Astrocyte of the spinal cord (primary cell): Measurements from ENCODE around the gene IRF7.

Source experiments
- DNase-seq: peaks from one replicate; pipeline ENCODE4 v3.0.0; 2011; ENCODE audit warnings: low read depth, low spot score
- H3K4me3 ChIP-seq: 2 replicates; pipeline ENCODE4 v1.5.1; 2011; ENCODE audit warnings: low read depth, mild to moderate bottlenecking, low read length, moderate library complexity
- in situ Hi-C: cut with HindIII; loops from 2 replicates; pipeline ENCODE4 v1.10.0; 2017; ENCODE audit warnings: low sequenced_read_pairs
- TF ChIP-seq, protein P1 (sequence below): IDR thresholded peaks from 2 replicates; pipeline ENCODE4 v1.5.1; 2012; ENCODE audit warnings: low read depth, mild to moderate bottlenecking, low read length, inconsistent platforms

Gene IRF7

GRCh38 chr11:639332-639955 lies 23.7 kb upstream of the IRF7 start:
- H3K4me3 ChIP-seq: no peak overlapping the region
- DNase-seq: no peak
- TF ChIP-seq, protein P1, sequence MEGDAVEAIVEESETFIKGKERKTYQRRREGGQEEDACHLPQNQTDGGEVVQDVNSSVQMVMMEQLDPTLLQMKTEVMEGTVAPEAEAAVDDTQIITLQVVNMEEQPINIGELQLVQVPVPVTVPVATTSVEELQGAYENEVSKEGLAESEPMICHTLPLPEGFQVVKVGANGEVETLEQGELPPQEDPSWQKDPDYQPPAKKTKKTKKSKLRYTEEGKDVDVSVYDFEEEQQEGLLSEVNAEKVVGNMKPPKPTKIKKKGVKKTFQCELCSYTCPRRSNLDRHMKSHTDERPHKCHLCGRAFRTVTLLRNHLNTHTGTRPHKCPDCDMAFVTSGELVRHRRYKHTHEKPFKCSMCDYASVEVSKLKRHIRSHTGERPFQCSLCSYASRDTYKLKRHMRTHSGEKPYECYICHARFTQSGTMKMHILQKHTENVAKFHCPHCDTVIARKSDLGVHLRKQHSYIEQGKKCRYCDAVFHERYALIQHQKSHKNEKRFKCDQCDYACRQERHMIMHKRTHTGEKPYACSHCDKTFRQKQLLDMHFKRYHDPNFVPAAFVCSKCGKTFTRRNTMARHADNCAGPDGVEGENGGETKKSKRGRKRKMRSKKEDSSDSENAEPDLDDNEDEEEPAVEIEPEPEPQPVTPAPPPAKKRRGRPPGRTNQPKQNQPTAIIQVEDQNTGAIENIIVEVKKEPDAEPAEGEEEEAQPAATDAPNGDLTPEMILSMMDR: no peak
- in situ Hi-C loops: no loop called here

- peak; percentile 29 for DNase-seq
- TF ChIP-seq, protein P1: no peak
- H3K4me3 ChIP-seq: no peak overlapping the region
- in situ Hi-C loops: no loop called here
Observed at GRCh38 chr11:638631-639331, 23.0 kb upstream of the IRF7 start.

- TF ChIP-seq, protein P1: no peak
- in situ Hi-C loops: no loop called here
- no peak for DNase-seq
- no peak overlapping the region for H3K4me3 ChIP-seq
Observed at GRCh38 chr11:637593-638521, 22.1 kb upstream of the IRF7 start.

GRCh38 chr11:637333-637592 lies 21.5 kb upstream of the IRF7 start:
- TF ChIP-seq, protein P1: no peak
- DNase-seq: no peak
- in situ Hi-C loops: no loop called here
- no peak overlapping the region for H3K4me3 ChIP-seq

DNA sequence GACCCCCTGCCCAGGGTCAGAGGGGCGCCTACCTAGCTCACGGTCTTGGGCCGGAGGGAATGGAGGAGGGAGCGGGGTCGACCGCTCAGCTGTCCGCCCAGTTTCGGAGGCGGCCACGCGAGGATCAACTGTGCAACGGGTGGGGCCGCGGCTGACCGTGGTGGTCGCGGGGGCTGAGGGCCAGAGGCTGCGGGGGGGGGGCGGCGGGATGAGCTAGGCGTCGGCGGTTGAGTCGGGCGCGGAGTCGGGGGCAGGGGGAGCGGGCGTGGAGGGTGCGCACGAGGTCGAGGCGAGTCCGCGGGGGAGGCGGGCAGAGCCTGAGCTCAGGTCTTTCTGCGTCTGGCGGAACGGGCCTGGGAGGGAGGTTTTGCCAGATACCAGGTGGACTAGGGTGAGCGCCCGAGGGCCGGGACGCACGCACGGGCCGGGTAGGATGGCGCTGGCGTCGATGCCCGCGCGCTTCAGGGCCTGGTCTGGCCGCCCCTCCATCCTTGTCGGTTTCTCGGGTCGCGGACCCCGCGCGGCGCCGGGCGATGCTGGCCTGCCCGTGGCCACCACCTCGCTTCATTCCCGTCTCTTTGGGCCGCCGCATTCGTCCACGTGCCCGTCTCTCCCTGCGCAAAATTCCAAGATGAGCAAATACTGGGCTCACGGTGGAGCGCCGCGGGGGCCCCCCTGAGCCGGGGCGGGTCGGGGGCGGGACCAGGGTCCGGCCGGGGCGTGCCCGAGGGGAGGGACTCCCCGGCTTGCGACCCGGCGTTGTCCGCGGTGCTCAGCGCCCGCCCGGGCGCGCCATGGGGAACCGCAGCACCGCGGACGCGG lies 21.0 kb upstream of the IRF7 start, which contains the start of gene DRD4:
DRD4 (plus strand) TSS at position 759 of the 822 bp plus-strand sequence; CDS start at position 795, 36 bp downstream.
- in situ Hi-C loops: no loop called here
- DNase-seq: no peak
- H3K4me3 ChIP-seq: no peak within 1 kb of the TSS

More for the DNA sequence above, 21.0 kb upstream of the IRF7 start, which contains the start of gene DRD4:
- TF ChIP-seq, protein P1: no peak
